GM18520 (cell line): ENCODE data around the gene AKAP12.
"Not testable (repeated sequence)": the region's sequence is repeated elsewhere in the genome, so short reads cannot be mapped to it uniquely, and the experiment has no call there.

Source experiments
- ATAC-seq: cut with Tn5 transposase; IDR thresholded peaks from one replicate; pipeline ENCODE4 v1.9.1; 2021; ENCODE audit not compliant: unreplicated experiment

The AKAP12 gene

DNA sequence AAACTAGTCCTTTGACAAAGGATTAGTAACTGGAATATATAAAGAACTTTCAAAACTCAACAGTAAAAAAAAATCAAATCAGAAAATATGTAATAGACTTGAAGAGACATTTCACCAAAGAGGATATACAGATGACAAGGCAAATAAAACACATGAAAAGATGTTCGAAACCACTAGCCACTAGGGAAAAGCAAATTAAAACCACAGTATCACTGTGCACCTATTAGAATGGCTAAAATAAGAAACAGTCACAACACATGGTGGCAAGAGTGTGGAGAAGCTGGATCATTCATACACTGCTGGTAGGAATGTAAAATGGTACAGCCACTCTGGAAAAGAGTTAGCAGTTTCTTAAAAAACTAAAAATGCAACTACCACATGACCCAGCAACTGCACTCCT lies 136.7 kb downstream of the AKAP12 start:
- ATAC-seq = no peak

GRCh38 chr6:151377095-151377494 lies 137.3 kb downstream of the AKAP12 start:
- no peak for ATAC-seq

GRCh38 chr6:151379933-151380847 lies 140.4 kb downstream of the AKAP12 start:
- ATAC-seq = peak; percentile 52

DNA sequence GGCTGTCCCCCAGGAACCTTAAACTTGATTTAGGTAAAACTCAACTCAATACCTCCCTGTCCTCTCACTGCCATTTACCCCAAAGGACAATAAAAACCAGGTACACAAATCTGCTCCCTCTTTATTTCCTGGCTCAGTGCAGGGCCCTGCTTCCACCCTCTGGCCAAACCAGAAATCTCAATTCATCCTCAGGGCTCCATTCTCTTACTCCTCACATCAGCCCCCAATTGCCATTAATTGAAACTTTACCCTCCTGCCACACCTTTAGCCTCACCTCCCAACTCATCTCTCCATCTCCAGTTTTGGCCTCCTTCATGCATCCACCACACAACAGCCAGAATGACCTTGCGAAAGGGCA lies 141.1 kb downstream of the AKAP12 start:
- ATAC-seq = no peak

DNA sequence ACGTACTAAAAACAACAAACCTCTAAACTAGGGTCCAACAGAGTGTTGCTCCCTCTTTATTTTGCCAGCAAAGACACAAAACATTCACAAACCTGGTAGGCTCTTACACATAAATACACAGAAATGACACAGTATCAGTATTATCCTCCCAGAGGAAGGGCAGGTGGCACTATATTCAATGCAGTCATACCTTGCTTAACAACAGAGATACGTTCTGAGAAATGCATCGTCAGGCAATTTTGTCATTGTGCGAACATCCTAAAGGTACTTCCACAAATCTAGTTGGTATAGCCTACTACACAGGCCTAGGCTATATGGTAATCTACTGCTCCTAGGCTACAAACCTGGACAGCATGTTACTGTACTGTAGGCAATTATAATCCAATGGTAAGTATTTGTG lies 142.0 kb downstream of the AKAP12 start:
- ATAC-seq = no peak

DNA sequence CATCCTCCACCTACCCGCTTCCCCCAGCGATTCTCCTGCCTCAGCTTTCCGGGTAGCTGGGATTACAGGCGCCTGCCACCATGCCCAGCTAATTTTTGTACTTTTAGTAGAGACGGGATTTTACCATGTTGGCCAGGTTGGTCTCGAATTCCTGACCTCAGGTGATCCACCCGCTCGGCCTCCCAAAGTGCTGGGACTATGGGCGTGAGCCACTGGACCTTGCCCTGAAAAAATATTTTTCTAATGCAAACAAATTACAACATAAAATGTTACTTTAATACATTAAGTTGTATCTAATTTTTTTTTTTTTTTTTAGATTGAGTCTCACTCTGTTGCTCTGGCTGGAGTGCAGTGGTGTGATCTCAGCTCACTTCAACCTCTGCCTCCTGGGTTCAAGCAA lies 142.9 kb downstream of the AKAP12 start:
- ATAC-seq = not testable (repeated sequence)

DNA sequence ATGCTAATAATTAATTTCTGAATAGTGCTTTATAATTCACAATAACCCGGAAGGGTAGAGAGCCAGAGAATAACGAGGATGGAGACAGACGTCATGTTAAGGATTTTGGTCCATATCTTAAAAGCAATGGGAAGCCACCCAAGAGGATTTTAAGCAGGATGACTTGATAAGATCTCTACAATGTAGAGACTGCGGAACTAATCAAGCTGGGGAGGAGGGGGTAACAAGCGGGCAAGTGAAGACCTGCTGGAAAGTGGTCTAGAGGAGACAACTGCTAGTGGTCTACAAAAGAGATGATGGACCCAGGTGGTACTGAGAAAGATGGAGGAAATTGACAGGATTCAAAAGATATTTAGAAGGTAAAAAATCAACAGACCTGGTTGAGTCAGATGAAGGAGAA lies 144.4 kb downstream of the AKAP12 start:
- no peak for ATAC-seq

DNA sequence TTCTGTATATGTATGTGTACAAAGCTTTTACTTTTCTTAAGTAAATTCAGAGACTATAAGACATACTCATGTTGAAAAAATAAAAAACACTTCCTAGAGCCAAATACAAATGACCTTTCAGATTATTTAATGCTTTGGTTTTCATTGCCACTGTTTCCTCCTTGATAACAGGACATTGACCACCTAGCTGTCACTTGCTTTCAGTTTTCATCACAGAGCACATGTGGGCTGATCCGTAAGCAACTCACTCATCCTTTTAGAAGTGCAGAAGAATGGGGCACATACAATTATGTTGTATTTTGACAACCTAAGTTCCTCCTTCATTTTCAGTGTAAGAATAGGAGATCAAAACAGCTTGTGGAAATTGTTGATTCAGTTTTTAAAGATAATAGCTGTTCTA lies 145.4 kb downstream of the AKAP12 start:
- ATAC-seq = no peak

- no peak for ATAC-seq
These were observed 147.6 kb downstream of the AKAP12 start for GRCh38 chr6:151387175-151387970.

GRCh38 chr6:151388236-151388635 lies 148.5 kb downstream of the AKAP12 start:
- no peak for ATAC-seq

DNA sequence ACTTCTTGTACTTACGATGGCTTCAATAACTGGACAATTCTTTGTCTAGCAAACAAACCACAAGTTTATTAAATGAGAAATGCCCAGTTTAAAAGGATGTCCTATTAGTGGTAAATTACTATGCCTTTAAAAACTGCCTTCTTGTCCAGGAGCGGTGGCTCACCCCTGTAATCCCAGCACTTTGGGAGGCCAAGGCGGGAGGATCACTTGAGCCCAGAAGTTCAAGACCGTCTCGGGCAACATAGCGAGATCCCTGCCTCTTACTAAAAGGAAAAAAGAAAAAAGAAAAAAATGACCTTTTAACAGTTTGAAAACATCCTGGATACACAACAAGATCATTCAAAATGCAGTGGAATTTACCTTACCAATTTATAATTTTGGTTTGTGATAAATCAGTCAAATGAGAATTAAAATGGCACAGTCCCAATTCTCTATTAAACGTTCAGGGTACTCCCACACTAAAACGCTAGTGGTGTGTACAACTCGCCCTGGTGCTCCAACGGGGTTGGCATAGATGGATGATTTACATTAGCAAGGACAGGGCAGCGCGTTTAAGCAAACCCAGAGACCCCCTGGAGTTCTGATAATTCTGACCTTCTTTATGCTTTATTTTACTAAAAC lies 149.3 kb downstream of the AKAP12 start:
- ATAC-seq = no peak

DNA sequence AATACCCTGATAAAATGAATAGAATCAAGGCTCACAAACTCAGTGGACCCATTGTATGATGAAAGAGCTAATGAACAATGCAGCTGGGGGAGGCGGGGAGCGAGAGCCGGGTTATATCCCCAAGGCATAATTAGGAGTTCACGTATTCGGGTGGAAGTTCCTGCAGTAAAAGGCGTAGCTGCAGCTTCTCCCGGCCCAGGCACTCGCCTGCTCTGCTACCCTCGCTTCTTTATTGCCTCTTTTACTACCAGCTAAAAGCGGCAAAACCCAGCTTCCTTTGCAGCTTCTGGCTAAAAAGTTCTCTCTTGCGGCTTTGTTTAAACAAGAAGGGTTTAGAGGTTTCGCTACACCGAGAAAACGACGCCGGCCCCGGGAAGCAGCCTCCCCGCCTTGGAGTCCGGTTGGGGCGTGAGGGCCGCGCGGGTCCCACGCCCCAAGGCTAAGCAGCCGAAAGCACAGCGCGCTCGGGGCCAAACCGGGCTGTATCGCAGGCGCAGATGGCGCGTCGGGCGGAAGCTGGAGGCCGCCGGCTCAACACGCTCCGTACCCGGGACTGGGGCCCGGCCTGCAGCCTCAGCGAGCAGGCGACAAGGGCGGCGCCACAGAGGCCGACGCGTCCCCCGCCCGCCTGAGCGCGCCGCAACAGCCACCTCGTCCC lies 150.0 kb downstream of the AKAP12 start:
- ATAC-seq = peak; percentile 51

DNA sequence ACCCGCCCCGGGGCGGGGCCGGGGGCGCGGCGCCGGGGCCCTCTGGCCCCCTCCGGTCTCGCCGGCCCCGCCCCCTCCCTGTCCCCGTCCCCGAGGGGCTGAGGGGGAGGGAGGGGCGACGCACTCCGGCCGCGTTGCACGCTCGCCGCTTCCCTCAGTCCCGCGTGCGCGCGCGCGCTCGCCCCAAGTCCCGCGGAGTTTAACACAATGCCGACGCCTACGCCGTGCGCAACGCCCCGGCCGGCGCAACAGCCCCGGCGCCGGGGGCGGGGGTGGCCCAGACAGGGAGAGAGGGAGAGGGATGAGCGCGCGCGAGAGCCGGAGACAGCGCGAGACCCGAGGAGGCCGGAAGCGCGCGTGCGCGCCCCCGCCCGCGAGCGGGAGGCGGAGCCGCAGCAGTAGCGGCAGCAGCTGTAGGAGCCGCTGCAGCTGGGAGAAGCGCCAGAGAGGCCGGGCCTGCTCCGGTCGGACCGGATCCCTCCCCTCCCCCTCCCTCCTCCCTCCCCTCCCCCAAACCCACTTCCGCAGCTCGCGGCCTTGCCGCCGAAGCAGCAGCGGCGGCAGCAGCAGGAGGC lies 150.6 kb downstream of the AKAP12 start:
- ATAC-seq = peak; percentile 84

GRCh38 chr6:151390851-151391470 lies 151.2 kb downstream of the AKAP12 start:
- peak; percentile 0 for ATAC-seq

DNA sequence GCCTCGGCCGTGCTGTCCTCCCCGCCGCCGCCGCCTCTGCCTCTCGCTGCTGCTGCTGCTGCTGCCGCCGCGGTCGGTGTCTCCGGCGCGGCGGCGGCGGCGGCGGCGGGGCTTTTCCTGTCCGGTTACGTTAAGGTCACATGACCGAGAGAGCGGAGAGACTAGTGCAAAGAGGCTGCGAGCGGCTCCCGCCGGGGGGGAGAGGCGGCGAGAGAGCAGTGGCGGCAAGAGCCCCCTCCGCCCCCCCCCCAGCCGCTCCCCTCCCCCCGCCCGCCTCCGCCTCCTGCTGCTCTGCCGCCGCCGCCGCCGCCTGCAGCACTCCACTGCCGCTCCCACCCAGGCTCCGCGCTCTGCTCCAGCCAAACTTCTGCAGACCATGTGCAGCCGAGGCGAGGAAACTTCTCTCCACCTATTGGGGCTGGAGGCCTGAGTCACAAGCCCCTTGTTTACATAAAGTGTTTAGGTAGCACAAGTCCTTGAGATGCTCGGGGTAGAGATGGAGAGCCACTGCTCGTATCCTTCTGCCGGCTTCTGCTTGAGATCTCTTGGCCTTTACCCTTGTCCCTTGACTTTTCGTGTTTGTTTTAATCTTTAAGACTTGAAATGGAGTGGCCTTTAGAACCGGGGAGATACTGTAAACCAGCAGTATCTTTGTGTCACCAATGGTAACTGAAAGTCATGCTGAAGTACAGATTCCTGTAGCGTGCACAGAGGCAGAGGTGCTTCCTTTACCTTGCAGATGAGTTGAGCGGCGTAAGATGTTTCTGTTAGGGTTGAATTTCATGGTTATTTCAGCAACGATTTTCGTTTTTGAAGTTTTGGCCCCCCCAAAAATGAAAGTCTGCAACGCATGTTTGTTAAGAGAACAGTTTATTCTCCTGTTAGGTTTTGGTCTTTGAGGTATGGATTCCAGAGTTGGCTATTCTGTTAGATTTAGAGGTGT lies 152.0 kb downstream of the AKAP12 start, which contains the start of gene ZBTB2:
TSS of gene ZBTB2 (minus strand) at position 89 of the 943 bp plus-strand sequence. CDS start 17,922 bp downstream, outside the sequence.
- peak; percentile 9 for ATAC-seq

DNA sequence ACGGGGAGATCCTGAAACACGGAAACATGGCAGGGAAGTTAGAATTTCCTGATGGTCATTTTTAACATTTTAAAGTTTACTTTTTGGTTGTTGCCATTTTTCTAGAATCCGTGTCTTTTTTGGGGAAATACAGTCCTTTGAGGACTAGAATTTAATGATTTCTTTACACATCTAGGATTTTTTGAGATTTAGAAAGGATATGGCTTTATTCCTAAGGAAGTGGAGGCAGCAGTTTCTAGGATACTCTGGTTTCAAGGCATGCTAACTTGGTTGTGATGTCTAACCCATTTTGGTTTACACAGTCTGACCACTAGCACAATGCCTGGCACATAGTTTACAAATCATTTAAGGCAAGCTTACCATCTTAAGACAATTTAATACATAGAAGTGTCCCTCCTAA lies 152.7 kb downstream of the AKAP12 start:
- ATAC-seq = no peak

- no peak for ATAC-seq
These were observed 153.6 kb downstream of the AKAP12 start for GRCh38 chr6:151393410-151393809.

- ATAC-seq = no peak
These were observed 159.9 kb downstream of the AKAP12 start for GRCh38 chr6:151399679-151400078.

- no peak for ATAC-seq
These were observed 160.7 kb downstream of the AKAP12 start for GRCh38 chr6:151400473-151400872.
